ENCODE measurements around the gene PPFIA4. TPM values are rescaled to one million over a fixed set of nuclear protein-coding genes. Genes with fewer than 3 reads are reported as not detected.

Gene PPFIA4
- polyA plus RNA-seq, 4 donors, result 0.27 to 1.2 (median 0.54) TPM; not detected in 1

GRCh38 chr1:203048555-203049051, 22.3 kb downstream of the PPFIA4 start:
- whole genome bisulfite sequencing, 3 donors, result 31 to 72% (median 51%) methylated on average over 23 of the region's 23 CpGs
- no peaks in the 10 kb centered on the region for H3K9me3 ChIP-seq (ENCODE audit: control insufficient read depth in 2 of 2, insufficient read depth in 1 of 2, low read depth in 1 of 2, low read length in 1 of 2)
- H3K27ac ChIP-seq (ENCODE audit: low read depth in 1 of 3, low read length in 2 of 3), result no peak overlapping the region
- H3K36me3 ChIP-seq (ENCODE audit: control insufficient read depth in 3 of 3, insufficient read depth in 2 of 3, low read depth in 1 of 3, low read length in 3 of 3), result no peaks in the 10 kb centered on the region
- no peaks in the 10 kb centered on the region for H3K4me1 ChIP-seq (ENCODE audit: control insufficient read depth in 3 of 3, insufficient read depth in 2 of 3, low read depth in 1 of 3, low read length in 2 of 3)
- no peak for FAIRE-seq
- peak; percentile 14 to 31 for DNase-seq
- H3K4me3 ChIP-seq (ENCODE audit: low read depth in 1 of 3, low read length in 3 of 3), result no peak overlapping the region
- H3K27me3 ChIP-seq (ENCODE audit: control insufficient read depth in 3 of 3, insufficient read depth in 3 of 3, low read length in 3 of 3), result peaks cover 0 to 7% (median 0%) of the 10 kb centered on the region in 3 donors

GRCh38 chr1:203049077-203049476, 22.8 kb downstream of the PPFIA4 start:
- peaks cover 0 to 8% (median 0%) of the 10 kb centered on the region in 3 donors for H3K27me3 ChIP-seq (ENCODE audit: control insufficient read depth in 3 of 3, insufficient read depth in 3 of 3, low read length in 3 of 3)
- no peak for DNase-seq
- WGBS, 3 donors, result 66 to 79% (median 69%) methylated on average over 4 of the region's 4 CpGs
- FAIRE-seq, result no peak
- H3K36me3 ChIP-seq (ENCODE audit: control insufficient read depth in 3 of 3, insufficient read depth in 2 of 3, low read depth in 1 of 3, low read length in 3 of 3), result no peaks in the 10 kb centered on the region
- H3K4me1 ChIP-seq (ENCODE audit: control insufficient read depth in 3 of 3, insufficient read depth in 2 of 3, low read depth in 1 of 3, low read length in 2 of 3), result no peaks in the 10 kb centered on the region
- H3K27ac ChIP-seq (ENCODE audit: low read depth in 1 of 3, low read length in 2 of 3), result no peak overlapping the region
- H3K9me3 ChIP-seq (ENCODE audit: control insufficient read depth in 2 of 2, insufficient read depth in 1 of 2, low read depth in 1 of 2, low read length in 1 of 2), result no peaks in the 10 kb centered on the region
- no peak overlapping the region for H3K4me3 ChIP-seq (ENCODE audit: low read depth in 1 of 3, low read length in 3 of 3)

GRCh38 chr1:203049576-203050180, 23.4 kb downstream of the PPFIA4 start:
- H3K36me3 ChIP-seq (ENCODE audit: control insufficient read depth in 3 of 3, insufficient read depth in 2 of 3, low read depth in 1 of 3, low read length in 3 of 3), result no peaks in the 10 kb centered on the region
- H3K4me3 ChIP-seq (ENCODE audit: low read depth in 1 of 3, low read length in 3 of 3), result no peak overlapping the region
- DNase-seq, result no peak
- no peak for FAIRE-seq
- WGBS, 3 donors, result 68 to 82% (median 73%) methylated on average over 14 of the region's 14 CpGs
- H3K27me3 ChIP-seq (ENCODE audit: control insufficient read depth in 3 of 3, insufficient read depth in 3 of 3, low read length in 3 of 3), result peaks cover 0 to 10% (median 0%) of the 10 kb centered on the region in 3 donors
- no peaks in the 10 kb centered on the region for H3K4me1 ChIP-seq (ENCODE audit: control insufficient read depth in 3 of 3, insufficient read depth in 2 of 3, low read depth in 1 of 3, low read length in 2 of 3)
- no peak overlapping the region for H3K27ac ChIP-seq (ENCODE audit: low read depth in 1 of 3, low read length in 2 of 3)
- no peaks in the 10 kb centered on the region for H3K9me3 ChIP-seq (ENCODE audit: control insufficient read depth in 2 of 2, insufficient read depth in 1 of 2, low read depth in 1 of 2, low read length in 1 of 2)

GRCh38 chr1:203050826-203051225, 24.5 kb downstream of the PPFIA4 start:
- DNase-seq (no peak), FAIRE-seq (no peak)
- Histone ChIP-seq H3K36me3 (ENCODE audit: control insufficient read depth in 3 of 3, insufficient read depth in 2 of 3, low read depth in 1 of 3, low read length in 3 of 3) (no peaks in the 10 kb centered on the region), H3K4me3 (ENCODE audit: low read depth in 1 of 3, low read length in 3 of 3) (no peak overlapping the region), H3K27me3 (ENCODE audit: control insufficient read depth in 3 of 3, insufficient read depth in 3 of 3, low read length in 3 of 3) (peaks cover 0 to 10% (median 0%) of the 10 kb centered on the region in 3 donors), H3K9me3 (ENCODE audit: control insufficient read depth in 2 of 2, insufficient read depth in 1 of 2, low read depth in 1 of 2, low read length in 1 of 2) (no peaks in the 10 kb centered on the region), H3K27ac (ENCODE audit: low read depth in 1 of 3, low read length in 2 of 3) (no peak overlapping the region), H3K4me1 (ENCODE audit: control insufficient read depth in 3 of 3, insufficient read depth in 2 of 3, low read depth in 1 of 3, low read length in 2 of 3) (no peaks in the 10 kb centered on the region)
- 67 to 78% (median 76%) methylated on average over 4 of the region's 4 CpGs for WGBS, 3 donors

- no peak for FAIRE-seq
- WGBS, 3 donors, result 56 to 57% (median 56%) methylated on average over 18 to 20 of the region's 20 CpGs
- Histone ChIP-seq H3K36me3 (ENCODE audit: control insufficient read depth in 3 of 3, insufficient read depth in 2 of 3, low read depth in 1 of 3, low read length in 3 of 3) (no peaks in the 10 kb centered on the region), H3K27ac (ENCODE audit: low read depth in 1 of 3, low read length in 2 of 3) (no peak overlapping the region), H3K27me3 (ENCODE audit: control insufficient read depth in 3 of 3, insufficient read depth in 3 of 3, low read length in 3 of 3) (peaks cover 0 to 7% (median 0%) of the 10 kb centered on the region in 3 donors), H3K9me3 (ENCODE audit: control insufficient read depth in 2 of 2, insufficient read depth in 1 of 2, low read depth in 1 of 2, low read length in 1 of 2) (no peaks in the 10 kb centered on the region), H3K4me3 (ENCODE audit: low read depth in 1 of 3, low read length in 3 of 3) (no peak overlapping the region), H3K4me1 (ENCODE audit: control insufficient read depth in 3 of 3, insufficient read depth in 2 of 3, low read depth in 1 of 3, low read length in 2 of 3) (no peaks in the 10 kb centered on the region)
- DNase-seq, result no peak
Observed at GRCh38 chr1:203051841-203052324, 25.6 kb downstream of the PPFIA4 start.

- no peak overlapping the region for H3K4me3 ChIP-seq (ENCODE audit: low read depth in 1 of 3, low read length in 3 of 3)
- H3K27me3 ChIP-seq (ENCODE audit: control insufficient read depth in 3 of 3, insufficient read depth in 3 of 3, low read length in 3 of 3), result peaks cover 0 to 10% (median 0%) of the 10 kb centered on the region in 3 donors
- 83 to 93% (median 93%) methylated on average over 3 of the region's 3 CpGs for WGBS, 3 donors
- no peak for FAIRE-seq
- H3K9me3 ChIP-seq (ENCODE audit: control insufficient read depth in 2 of 2, insufficient read depth in 1 of 2, low read depth in 1 of 2, low read length in 1 of 2), result no peaks in the 10 kb centered on the region
- H3K27ac ChIP-seq (ENCODE audit: low read depth in 1 of 3, low read length in 2 of 3), result no peak overlapping the region
- H3K4me1 ChIP-seq (ENCODE audit: control insufficient read depth in 3 of 3, insufficient read depth in 2 of 3, low read depth in 1 of 3, low read length in 2 of 3), result no peaks in the 10 kb centered on the region
- H3K36me3 ChIP-seq (ENCODE audit: control insufficient read depth in 3 of 3, insufficient read depth in 2 of 3, low read depth in 1 of 3, low read length in 3 of 3), result no peaks in the 10 kb centered on the region
- DNase-seq, result no peak
Observed at GRCh38 chr1:203052601-203053000, 26.3 kb downstream of the PPFIA4 start.

GRCh38 chr1:203054184-203054583, 27.9 kb downstream of the PPFIA4 start:
- Histone ChIP-seq H3K36me3 (ENCODE audit: control insufficient read depth in 3 of 3, insufficient read depth in 2 of 3, low read depth in 1 of 3, low read length in 3 of 3) (no peaks in the 10 kb centered on the region), H3K27me3 (ENCODE audit: control insufficient read depth in 3 of 3, insufficient read depth in 3 of 3, low read length in 3 of 3) (peaks cover 0 to 9% (median 0%) of the 10 kb centered on the region in 3 donors), H3K9me3 (ENCODE audit: control insufficient read depth in 2 of 2, insufficient read depth in 1 of 2, low read depth in 1 of 2, low read length in 1 of 2) (no peaks in the 10 kb centered on the region), H3K4me1 (ENCODE audit: control insufficient read depth in 3 of 3, insufficient read depth in 2 of 3, low read depth in 1 of 3, low read length in 2 of 3) (no peaks in the 10 kb centered on the region), H3K27ac (ENCODE audit: low read depth in 1 of 3, low read length in 2 of 3) (no peak overlapping the region), H3K4me3 (ENCODE audit: low read depth in 1 of 3, low read length in 3 of 3) (no peak overlapping the region)
- DNase-seq, result no peak
- 15 to 61% (median 27%) methylated on average over 1 of the region's 1 CpG for WGBS, 3 donors
- no peak for FAIRE-seq

- DNase-seq, result no peak
- H3K4me3 ChIP-seq (ENCODE audit: low read depth in 1 of 3, low read length in 3 of 3), result no peak overlapping the region
- peaks cover 0 to 9% (median 0%) of the 10 kb centered on the region in 3 donors for H3K27me3 ChIP-seq (ENCODE audit: control insufficient read depth in 3 of 3, insufficient read depth in 3 of 3, low read length in 3 of 3)
- H3K9me3 ChIP-seq (ENCODE audit: control insufficient read depth in 2 of 2, insufficient read depth in 1 of 2, low read depth in 1 of 2, low read length in 1 of 2), result no peaks in the 10 kb centered on the region
- H3K27ac ChIP-seq (ENCODE audit: low read depth in 1 of 3, low read length in 2 of 3), result no peak overlapping the region
- FAIRE-seq, result no peak
- WGBS, 3 donors, result 73 to 84% (median 74%) methylated on average over 5 of the region's 5 CpGs
- no peaks in the 10 kb centered on the region for H3K36me3 ChIP-seq (ENCODE audit: control insufficient read depth in 3 of 3, insufficient read depth in 2 of 3, low read depth in 1 of 3, low read length in 3 of 3)
- no peaks in the 10 kb centered on the region for H3K4me1 ChIP-seq (ENCODE audit: control insufficient read depth in 3 of 3, insufficient read depth in 2 of 3, low read depth in 1 of 3, low read length in 2 of 3)
Observed at GRCh38 chr1:203054642-203055041, 28.4 kb downstream of the PPFIA4 start.
